Tibial nerve (tissue), 4 donors: ENCODE data around the gene MAML3. TPM values are rescaled to one million over a fixed set of nuclear protein-coding genes. Genes with fewer than 3 reads are reported as not detected.

Experiments used
- DNase-seq, 2 donors: peaks; one replicate each; pipeline ENCODE4 v3.0.0-alpha.2; 2019; ENCODE audit warnings: low spot score in 2 of 2
- H3K27ac ChIP-seq, 4 donors: fragments of 200-600 bp; sonication (generic) in 3 of 4; one replicate each; pipeline ENCODE4 v1.5.1; 2017 to 2019; ENCODE audit warnings: mild to moderate bottlenecking in 1 of 4
- H3K27me3 ChIP-seq, 2 donors: fragments of 200-600 bp; sonication (generic) in 1 of 2; one replicate each; pipeline versions ENCODE4 v1.5.1 to v1.6.0; 2017 to 2019
- H3K36me3 ChIP-seq, 3 donors: fragments of 200-600 bp; sonication (generic); one replicate each; pipeline ENCODE4 v1.5.1; 2018 to 2019
- H3K4me1 ChIP-seq, 4 donors: fragments of 200-600 bp; sonication (generic) in 3 of 4; one replicate each; pipeline ENCODE4 v1.5.1; 2017 to 2019
- H3K4me3 ChIP-seq, 4 donors: fragments of 200-600 bp; sonication (generic) in 3 of 4; one replicate each; pipeline ENCODE4 v1.5.1; 2017 to 2019; ENCODE audit warnings: mild to moderate bottlenecking in 1 of 4, moderate library complexity in 1 of 4
- H3K9me3 ChIP-seq, 4 donors: fragments of 200-600 bp; sonication (generic) in 3 of 4; one replicate each; pipeline ENCODE4 v1.5.1; 2017 to 2019
- EP300 ChIP-seq, 2 donors: sonication (generic); formaldehyde crosslinking; IDR thresholded peaks; one replicate each; pipeline ENCODE4 v1.6.1; 2017; ENCODE audit warnings: antibody characterized with exemption in 2 of 2, mild to moderate bottlenecking in 1 of 2
- POLR2A ChIP-seq, 2 donors: fragments of 450-650 bp; IDR thresholded peaks; one replicate each; pipeline ENCODE4 v1.6.1; 2017; ENCODE audit warnings: antibody characterized with exemption in 2 of 2, mild to moderate bottlenecking in 2 of 2, moderate library complexity in 2 of 2
- WGBS, 2 donors: methylation state at CpG; one replicate each; pipeline ENCODE4 v1.1.5; 2018; 5-methylcytosine and 5-hydroxymethylcytosine counted together
- total RNA-seq, 4 donors: library from RNA; depleted of rRNA; stranded (reverse); fragments of >200 nt; gene quantifications; one replicate each; pipeline ENCODE4 v1.1.0, GENCODE V29; 2016
- TF ChIP-seq, protein P1 (sequence below), 5 experiments: fragments of 200-600 bp in 3 of 5; fragments of 450-650 bp in 2 of 5; sonication (generic) in 3 of 5; IDR thresholded peaks; one replicate each; pipeline ENCODE4 v1.5.1; 2016 to 2019; ENCODE audit warnings: antibody characterized with exemption in 5 of 5, mild to moderate bottlenecking in 3 of 5, moderate library complexity in 2 of 5

MAML3 gene
- total RNA-seq, 4 donors from 2014 or later: 8.6 to 10.5 (median 9.4) TPM

DNA sequence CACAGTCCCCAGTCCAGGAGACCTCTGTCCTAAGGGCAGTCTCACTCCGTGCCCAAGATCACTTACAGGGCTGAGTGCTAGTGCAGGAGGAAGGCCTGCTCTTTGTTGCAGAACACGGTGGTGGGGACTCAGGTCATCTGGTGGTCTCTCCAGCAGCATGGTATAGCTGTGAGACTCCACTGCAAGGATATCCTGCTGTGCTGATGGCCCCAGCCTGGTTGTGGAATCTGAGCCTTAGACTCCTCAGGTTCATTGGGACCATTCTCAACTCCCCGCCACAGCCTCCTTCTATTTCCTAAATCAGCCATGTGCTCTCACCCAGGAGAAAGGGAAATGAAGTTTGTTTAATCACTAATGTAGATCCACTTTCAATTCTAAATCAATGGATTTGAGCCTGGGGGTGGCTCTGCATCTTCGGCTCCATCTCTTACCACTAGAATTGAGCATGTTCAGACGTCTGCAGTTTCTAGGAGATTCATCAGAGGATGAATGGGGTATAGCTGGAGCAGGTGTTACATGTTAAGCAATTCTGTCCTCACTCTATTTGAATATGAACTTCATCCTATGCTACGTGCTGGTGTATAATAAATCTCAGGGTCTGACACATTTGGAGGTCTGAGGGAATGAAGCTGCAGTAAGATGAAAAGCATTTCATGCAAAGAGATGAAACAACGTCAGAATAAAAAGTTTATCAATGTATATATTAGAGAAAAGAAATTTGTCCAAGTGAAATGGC is 299.1 kb downstream of the MAML3 start:
- 91 to 93% methylated on average over 7 of the region's 7 CpGs for WGBS, 2 donors

DNA sequence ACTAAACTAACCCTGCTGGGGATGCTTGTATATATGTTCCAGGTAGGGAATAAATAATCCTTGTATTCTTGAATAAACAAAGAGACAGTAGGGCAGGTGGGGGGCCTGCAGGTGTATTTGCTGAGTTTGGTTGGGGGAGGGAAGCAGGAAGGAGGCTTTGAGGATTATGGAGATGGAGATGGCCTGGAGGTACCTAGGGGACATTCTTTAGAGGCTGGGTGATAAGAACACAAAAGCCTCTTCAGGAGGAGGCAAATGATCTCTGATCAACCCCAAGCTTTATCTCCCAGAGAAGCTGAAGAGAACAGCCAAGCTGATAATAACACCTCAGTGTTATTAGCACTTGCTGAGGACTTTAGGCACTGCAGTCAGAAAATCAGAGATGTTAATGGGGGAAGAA is 300.7 kb downstream of the MAML3 start:
- no peaks in the 10 kb centered on the region for H3K9me3 ChIP-seq

More for the DNA sequence above, 299.1 kb downstream of the MAML3 start:
- Histone ChIP-seq H3K4me3 (no peak overlapping the region), H3K27me3 (no peaks in the 10 kb centered on the region), H3K9me3 (no peaks in the 10 kb centered on the region), H3K4me1 (peaks cover 0 to 19% (median 0%) of the 10 kb centered on the region in 4 donors), H3K36me3 (no peaks in the 10 kb centered on the region), H3K27ac (no peak overlapping the region)
- DNase-seq: no peak
- TF ChIP-seq, protein P1, sequence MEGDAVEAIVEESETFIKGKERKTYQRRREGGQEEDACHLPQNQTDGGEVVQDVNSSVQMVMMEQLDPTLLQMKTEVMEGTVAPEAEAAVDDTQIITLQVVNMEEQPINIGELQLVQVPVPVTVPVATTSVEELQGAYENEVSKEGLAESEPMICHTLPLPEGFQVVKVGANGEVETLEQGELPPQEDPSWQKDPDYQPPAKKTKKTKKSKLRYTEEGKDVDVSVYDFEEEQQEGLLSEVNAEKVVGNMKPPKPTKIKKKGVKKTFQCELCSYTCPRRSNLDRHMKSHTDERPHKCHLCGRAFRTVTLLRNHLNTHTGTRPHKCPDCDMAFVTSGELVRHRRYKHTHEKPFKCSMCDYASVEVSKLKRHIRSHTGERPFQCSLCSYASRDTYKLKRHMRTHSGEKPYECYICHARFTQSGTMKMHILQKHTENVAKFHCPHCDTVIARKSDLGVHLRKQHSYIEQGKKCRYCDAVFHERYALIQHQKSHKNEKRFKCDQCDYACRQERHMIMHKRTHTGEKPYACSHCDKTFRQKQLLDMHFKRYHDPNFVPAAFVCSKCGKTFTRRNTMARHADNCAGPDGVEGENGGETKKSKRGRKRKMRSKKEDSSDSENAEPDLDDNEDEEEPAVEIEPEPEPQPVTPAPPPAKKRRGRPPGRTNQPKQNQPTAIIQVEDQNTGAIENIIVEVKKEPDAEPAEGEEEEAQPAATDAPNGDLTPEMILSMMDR (IDR thresholded peaks at IDR 0.05): no peak
- TF ChIP-seq EP300 (IDR thresholded peaks at IDR 0.05) (no peak), POLR2A (IDR thresholded peaks at IDR 0.05) (no peak)

DNA sequence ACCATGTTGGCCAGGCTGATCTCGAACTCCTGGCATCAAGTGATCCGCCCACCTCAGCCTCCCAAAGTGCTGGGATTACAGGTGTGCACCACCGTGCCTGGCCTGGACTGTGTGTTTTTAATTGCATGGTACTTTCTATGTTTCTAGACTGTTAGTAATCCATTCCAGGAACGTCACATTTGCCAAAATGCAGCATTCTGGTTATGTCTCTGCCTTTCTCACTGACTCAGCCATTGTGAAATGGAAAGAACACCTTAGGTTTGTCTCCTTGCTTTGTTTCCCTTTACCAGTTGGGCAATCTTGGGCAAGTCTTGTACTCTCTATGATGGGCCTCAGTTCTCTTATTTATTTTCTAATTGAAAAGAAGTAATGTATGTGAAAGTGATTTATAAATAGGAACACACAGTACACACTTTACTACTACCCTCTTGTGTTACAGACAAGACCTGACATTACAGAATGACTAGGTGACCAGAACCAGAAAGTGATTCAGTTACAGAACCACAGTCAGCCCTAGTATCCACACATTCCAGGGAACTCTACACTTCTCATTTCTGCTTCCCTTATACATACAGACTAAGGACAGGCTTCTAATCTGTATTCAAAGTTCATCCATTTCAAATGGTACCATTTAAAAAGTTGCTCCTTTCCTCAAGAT is 301.2 kb downstream of the MAML3 start:
- Histone ChIP-seq H3K9me3 (no peaks in the 10 kb centered on the region), H3K27ac (no peak overlapping the region), H3K36me3 (no peaks in the 10 kb centered on the region), H3K27me3 (no peaks in the 10 kb centered on the region), H3K4me3 (no peak overlapping the region), H3K4me1 (peaks cover 0 to 23% (median 0%) of the 10 kb centered on the region in 4 donors)
- no peak for DNase-seq
- TF ChIP-seq EP300 (IDR thresholded peaks at IDR 0.05) (no peak), POLR2A (IDR thresholded peaks at IDR 0.05) (no peak)
- TF ChIP-seq, protein P1 (IDR thresholded peaks at IDR 0.05): no peak
- 73 to 85% methylated on average over 4 of the region's 4 CpGs for WGBS, 2 donors

More for the DNA sequence above, 300.7 kb downstream of the MAML3 start:
- peaks cover 0 to 28% (median 0%) of the 10 kb centered on the region in 4 donors for H3K4me1 ChIP-seq
- H3K27me3 ChIP-seq: no peaks in the 10 kb centered on the region
- no peaks in the 10 kb centered on the region for H3K36me3 ChIP-seq
- TF ChIP-seq, protein P1 (IDR thresholded peaks at IDR 0.05): no peak
- no peak for TF ChIP-seq POLR2A (IDR thresholded peaks at IDR 0.05)
- no peak for TF ChIP-seq EP300 (IDR thresholded peaks at IDR 0.05)
- DNase-seq: no peak
- H3K27ac ChIP-seq: no peak overlapping the region
- no peak overlapping the region for H3K4me3 ChIP-seq

DNA sequence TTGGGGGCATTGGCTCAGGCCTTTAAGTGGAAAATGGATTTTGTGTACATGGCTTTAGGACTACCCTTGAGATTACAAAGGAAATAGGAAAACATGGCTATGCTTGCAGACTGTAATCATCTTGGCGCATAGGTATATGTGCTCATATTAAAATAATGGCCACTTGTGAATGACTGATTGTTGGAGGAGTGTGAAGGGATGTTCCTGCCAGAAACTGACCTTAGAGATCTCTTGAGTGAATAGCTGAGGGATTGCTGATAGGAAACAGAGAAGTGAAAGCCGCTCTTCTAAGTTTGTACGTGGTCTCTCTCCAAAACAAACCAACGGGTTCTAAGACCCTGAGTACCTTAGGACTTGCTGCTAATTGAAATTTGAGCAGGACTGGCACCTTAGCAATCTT is 302.3 kb downstream of the MAML3 start:
- H3K27me3 ChIP-seq: no peaks in the 10 kb centered on the region
- no peak overlapping the region for H3K4me3 ChIP-seq
- TF ChIP-seq POLR2A (IDR thresholded peaks at IDR 0.05) (no peak), EP300 (IDR thresholded peaks at IDR 0.05) (no peak)
- TF ChIP-seq, protein P1 (IDR thresholded peaks at IDR 0.05): no peak
- H3K36me3 ChIP-seq: no peaks in the 10 kb centered on the region
- peaks cover 0 to 18% (median 0%) of the 10 kb centered on the region in 4 donors for H3K4me1 ChIP-seq
- WGBS, 2 donors: 86 to 87% methylated on average over 4 of the region's 4 CpGs
- no peak for DNase-seq
- no peak overlapping the region for H3K27ac ChIP-seq
- no peaks in the 10 kb centered on the region for H3K9me3 ChIP-seq

DNA sequence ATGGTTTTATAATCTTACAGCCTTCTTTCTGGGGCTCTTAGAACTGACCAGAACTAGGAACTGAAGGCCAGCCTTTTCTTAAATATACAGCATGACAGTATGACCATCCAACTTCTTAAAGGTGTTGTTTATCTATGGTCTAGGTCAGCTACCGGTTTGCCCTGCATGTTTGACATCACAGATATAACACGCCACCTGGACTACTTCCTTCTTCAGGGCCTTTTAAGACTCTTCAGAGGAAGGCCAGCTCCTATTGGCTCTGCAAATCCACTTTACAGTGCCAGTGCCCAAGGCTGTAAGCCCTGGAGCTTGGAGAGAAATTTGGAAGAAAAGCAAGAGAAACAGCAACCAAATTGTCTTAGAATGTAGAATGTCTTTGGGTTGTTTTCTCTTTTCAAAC is 302.9 kb downstream of the MAML3 start:
- no peak for DNase-seq
- Histone ChIP-seq H3K4me1 (peaks cover 0 to 13% (median 0%) of the 10 kb centered on the region in 4 donors), H3K9me3 (no peaks in the 10 kb centered on the region), H3K27me3 (no peaks in the 10 kb centered on the region), H3K27ac (no peak overlapping the region), H3K36me3 (no peaks in the 10 kb centered on the region), H3K4me3 (no peak overlapping the region)
- TF ChIP-seq, protein P1 (IDR thresholded peaks at IDR 0.05): no peak
- TF ChIP-seq POLR2A (IDR thresholded peaks at IDR 0.05): no peak
- no peak for TF ChIP-seq EP300 (IDR thresholded peaks at IDR 0.05)
- WGBS, 2 donors: 93 to 94% methylated on average over 2 of the region's 2 CpGs
